Measurements from ENCODE around the gene AGPAT2. TPM values are rescaled to one million over a fixed set of nuclear protein-coding genes. Genes with fewer than 3 reads are reported as not detected.

The AGPAT2 gene
- total RNA-seq, 1 donor from 2014 or later, result 32.8 TPM

- no peak overlapping the region for H3K4me3 Mint-ChIP-seq
- no peak overlapping the region for H3K27ac Mint-ChIP-seq
- no peak for DNase-seq (ENCODE audit: low spot score in 2 of 2, unreplicated experiment in 2 of 2)
- no peak for TF ChIP-seq CTCF (IDR thresholded peaks at IDR 0.05; ENCODE audit: unreplicated experiment)
- H3K4me1 Mint-ChIP-seq, result no peaks in the 10 kb centered on the region
- peaks cover 1% of the 10 kb centered on the region for H3K36me3 Mint-ChIP-seq
- no peaks in the 10 kb centered on the region for H3K27me3 Mint-ChIP-seq (ENCODE audit: low read depth)
- H3K9me3 Mint-ChIP-seq, result no peaks in the 10 kb centered on the region
These were observed 8.6 kb downstream of the AGPAT2 start for GRCh38 chr9:136678624-136679023.

GRCh38 chr9:136678034-136678433 lies 9.2 kb downstream of the AGPAT2 start:
- H3K9me3 Mint-ChIP-seq, result no peaks in the 10 kb centered on the region
- no peak for TF ChIP-seq CTCF (IDR thresholded peaks at IDR 0.05; ENCODE audit: unreplicated experiment)
- no peaks in the 10 kb centered on the region for H3K27me3 Mint-ChIP-seq (ENCODE audit: low read depth)
- no peak overlapping the region for H3K27ac Mint-ChIP-seq
- DNase-seq (ENCODE audit: low spot score in 2 of 2, unreplicated experiment in 2 of 2), result no peak
- no peaks in the 10 kb centered on the region for H3K4me1 Mint-ChIP-seq
- no peak overlapping the region for H3K4me3 Mint-ChIP-seq
- peaks cover 1% of the 10 kb centered on the region for H3K36me3 Mint-ChIP-seq

- no peak for TF ChIP-seq CTCF (IDR thresholded peaks at IDR 0.05; ENCODE audit: unreplicated experiment)
- no peak for DNase-seq (ENCODE audit: low spot score in 2 of 2, unreplicated experiment in 2 of 2)
- Mint-ChIP-seq H3K9me3 (no peaks in the 10 kb centered on the region), H3K4me1 (no peaks in the 10 kb centered on the region), H3K27ac (no peak overlapping the region), H3K36me3 (peaks cover 1% of the 10 kb centered on the region), H3K4me3 (no peak overlapping the region), H3K27me3 (ENCODE audit: low read depth) (no peaks in the 10 kb centered on the region)
These were observed 10.2 kb downstream of the AGPAT2 start for GRCh38 chr9:136676920-136677686.

- TF ChIP-seq CTCF (IDR thresholded peaks at IDR 0.05; ENCODE audit: unreplicated experiment), result no peak
- DNase-seq (ENCODE audit: low spot score in 2 of 2, unreplicated experiment in 2 of 2), result no peak
- Mint-ChIP-seq H3K4me3 (no peak overlapping the region), H3K36me3 (peaks cover 1% of the 10 kb centered on the region), H3K27ac (no peak overlapping the region), H3K9me3 (no peaks in the 10 kb centered on the region), H3K27me3 (ENCODE audit: low read depth) (no peaks in the 10 kb centered on the region), H3K4me1 (no peaks in the 10 kb centered on the region)
These were observed 10.9 kb downstream of the AGPAT2 start for GRCh38 chr9:136676297-136676794.

- no peak overlapping the region for H3K27ac Mint-ChIP-seq
- H3K4me1 Mint-ChIP-seq, result no peaks in the 10 kb centered on the region
- H3K36me3 Mint-ChIP-seq, result peaks cover 1% of the 10 kb centered on the region
- no peaks in the 10 kb centered on the region for H3K9me3 Mint-ChIP-seq
- H3K27me3 Mint-ChIP-seq (ENCODE audit: low read depth), result no peaks in the 10 kb centered on the region
- H3K4me3 Mint-ChIP-seq, result no peak overlapping the region
- DNase-seq (ENCODE audit: low spot score in 2 of 2, unreplicated experiment in 2 of 2), result no peak
- TF ChIP-seq CTCF (IDR thresholded peaks at IDR 0.05; ENCODE audit: unreplicated experiment), result no peak
These were observed 11.6 kb downstream of the AGPAT2 start for GRCh38 chr9:136675477-136676296.
